Keratinocyte (primary cell): ENCODE results near the gene TVP23C. TPM values are rescaled to one million over a fixed set of nuclear protein-coding genes. Genes with fewer than 3 reads are reported as not detected.

ENCODE experiments used
- DNase-seq: peaks from one replicate; pipeline ENCODE4 v3.0.0-alpha.2; 2011; ENCODE audit warnings: low read depth, missing footprints, low spot score
- FAIRE-seq: peaks from 2 replicates; lab custom pipeline; 2011; peaks lifted over from hg19 to GRCh38; lab: Jason Lieb, UNC
- H2AFZ ChIP-seq: 2 replicates; pipeline ENCODE4 v1.6.0; 2012; ENCODE audit warnings: low read length, control low read depth, inconsistent platforms; ENCODE audit not compliant: control insufficient read depth
- H3K27ac ChIP-seq: 2 replicates; pipeline ENCODE4 v1.5.1; 2011; ENCODE audit warnings: low read length; ENCODE audit not compliant: control insufficient read depth, insufficient read depth
- H3K27me3 ChIP-seq: 3 replicates; pipeline ENCODE4 v1.6.0; 2011; ENCODE audit warnings: low read length; ENCODE audit not compliant: control insufficient read depth, insufficient read depth; ENCODE audit errors: extremely low read depth
- H3K36me3 ChIP-seq, 2 experiments: 2 replicates in 1 of 2; 3 replicates in 1 of 2; pipeline ENCODE4 v1.5.1; 2011; ENCODE audit warnings: low read length in 2 of 2, mild to moderate bottlenecking in 1 of 2; ENCODE audit not compliant: control insufficient read depth in 2 of 2, insufficient read depth in 2 of 2; ENCODE audit errors: extremely low read depth in 1 of 2
- H3K4me1 ChIP-seq: 3 replicates; pipeline ENCODE4 v1.5.1; 2011; ENCODE audit warnings: low read length; ENCODE audit not compliant: control insufficient read depth, insufficient read depth; ENCODE audit errors: extremely low read depth
- H3K4me2 ChIP-seq: 3 replicates; pipeline ENCODE4 v1.6.0; 2011; ENCODE audit warnings: low read depth, low read length; ENCODE audit not compliant: control insufficient read depth, insufficient read depth; ENCODE audit errors: extremely low read depth
- H3K4me3 ChIP-seq, 3 experiments: fragments of 200-600 bp in 1 of 3; sonication (generic) in 1 of 3; 2 replicates in 2 of 3; 3 replicates in 1 of 3; pipeline ENCODE4 v1.5.1; 2011 to 2016; ENCODE audit warnings: low read length in 3 of 3, mild to moderate bottlenecking in 3 of 3, control low read depth in 2 of 3, inconsistent platforms in 1 of 3, low read depth in 1 of 3, mixed read lengths in 1 of 3, mixed run types in 1 of 3, moderate library complexity in 1 of 3; ENCODE audit not compliant: control insufficient read depth in 2 of 3, insufficient read depth in 2 of 3; ENCODE audit errors: extremely low read depth in 1 of 3
- H3K79me2 ChIP-seq: 2 replicates; pipeline ENCODE4 v1.6.0; 2012; ENCODE audit warnings: low read length; ENCODE audit not compliant: control insufficient read depth, insufficient read depth
- H3K9ac ChIP-seq: 3 replicates; pipeline ENCODE4 v1.6.0; 2011; ENCODE audit warnings: low read length; ENCODE audit not compliant: control insufficient read depth, insufficient read depth; ENCODE audit errors: extremely low read depth
- H3K9me1 ChIP-seq: 3 replicates; pipeline ENCODE4 v1.6.0; 2011; ENCODE audit warnings: low read length; ENCODE audit not compliant: control insufficient read depth, insufficient read depth; ENCODE audit errors: extremely low read depth
- H3K9me3 ChIP-seq: 2 replicates; pipeline ENCODE4 v1.5.1; 2012; ENCODE audit warnings: low read depth, low read length; ENCODE audit not compliant: control insufficient read depth
- H4K20me1 ChIP-seq: 3 replicates; pipeline ENCODE4 v1.6.0; 2011; ENCODE audit warnings: low read length; ENCODE audit not compliant: control insufficient read depth, insufficient read depth; ENCODE audit errors: extremely low read depth
- EZH2 ChIP-seq: IDR thresholded peaks from one replicate; pipeline ENCODE4 v1.6.1; 2012; ENCODE audit warnings: inconsistent platforms, mild to moderate bottlenecking, low read length, moderate library complexity
- dilution Hi-C: fragments of 300-500 bp; cut with MboI; formaldehyde crosslinking; loops from one replicate; pipeline ENCODE4 v1.7.0; 2020; ENCODE audit warnings: low sequenced_read_pairs; ENCODE audit not compliant: extremely low pct_ligation_motif_present
- polyA plus RNA-seq, 5 experiments: library from polyadenylated mRNA; depleted of rRNA in 3 of 5; stranded (reverse) in 3 of 5; stranded (forward) in 1 of 5; unstranded in 1 of 5; fragments of >200 nt; gene quantifications; 1 replicate in 1 of 5; 2 replicates in 3 of 5; 3 replicates in 1 of 5; pipeline versions ENCODE4 v1.2.1 to v1.2.3, GENCODE V29; 2011 to 2012; ENCODE audit warnings: missing spikeins in 2 of 5, low read depth in 1 of 5, low replicate concordance in 1 of 5
- TF ChIP-seq, protein P1 (sequence below), 3 experiments: IDR thresholded peaks in 1 of 3; conservative IDR thresholded peaks in 1 of 3; optimal IDR thresholded peaks in 1 of 3; 2 replicates in 2 of 3; 3 replicates in 1 of 3; pipeline versions ENCODE3 to v1.5.1; 2011; ENCODE audit warnings: low read length in 3 of 3, mild to moderate bottlenecking in 3 of 3, moderate library complexity in 2 of 3, control low read depth in 1 of 3, inconsistent platforms in 1 of 3; ENCODE audit not compliant: insufficient read depth in 2 of 3; ENCODE audit errors: extremely low read depth in 1 of 3

TVP23C gene
- polyA plus RNA-seq, 1 donor (not counting 4 experiments of a cell fraction or from before 2014, with no cell fraction given) = 5.7 TPM

DNA sequence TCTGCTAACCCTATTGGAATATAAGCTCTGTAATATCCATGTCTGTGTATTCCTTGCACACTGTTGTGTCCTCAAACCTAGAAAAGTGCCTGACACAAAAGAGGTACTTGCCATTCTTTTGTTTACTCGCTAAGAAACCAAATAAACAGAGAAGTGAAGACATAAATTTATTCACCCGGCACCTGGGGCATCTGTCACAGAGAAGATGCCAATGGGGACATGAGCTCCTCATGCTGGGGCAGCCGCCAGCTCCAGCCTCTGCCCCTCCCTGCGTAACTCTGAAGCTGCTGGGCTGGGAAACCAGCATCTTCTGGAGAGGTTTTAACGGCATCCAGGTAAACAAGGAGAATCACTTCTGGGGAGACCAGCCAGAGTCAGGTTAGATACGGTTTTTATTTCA is 80.8 kb downstream of the TVP23C start:
- Histone ChIP-seq H3K27ac (no peak overlapping the region), H3K4me2 (no peak overlapping the region), H2AFZ (no peak overlapping the region), H3K9me3 (no peaks in the 10 kb centered on the region), H3K9ac (no peak overlapping the region), H3K79me2 (no peaks in the 10 kb centered on the region), H4K20me1 (no peaks in the 10 kb centered on the region), H3K9me1 (no peaks in the 10 kb centered on the region), H3K36me3 (peaks cover 0 to 2% of the 10 kb centered on the region in 2 experiments), H3K4me3 (no peak overlapping the region), H3K27me3 (no peaks in the 10 kb centered on the region), H3K4me1 (peaks cover 6% of the 10 kb centered on the region)
- FAIRE-seq (no peak), DNase-seq (no peak)
- dilution Hi-C loops = no loop called here
- no peak for TF ChIP-seq EZH2
- TF ChIP-seq, protein P1, sequence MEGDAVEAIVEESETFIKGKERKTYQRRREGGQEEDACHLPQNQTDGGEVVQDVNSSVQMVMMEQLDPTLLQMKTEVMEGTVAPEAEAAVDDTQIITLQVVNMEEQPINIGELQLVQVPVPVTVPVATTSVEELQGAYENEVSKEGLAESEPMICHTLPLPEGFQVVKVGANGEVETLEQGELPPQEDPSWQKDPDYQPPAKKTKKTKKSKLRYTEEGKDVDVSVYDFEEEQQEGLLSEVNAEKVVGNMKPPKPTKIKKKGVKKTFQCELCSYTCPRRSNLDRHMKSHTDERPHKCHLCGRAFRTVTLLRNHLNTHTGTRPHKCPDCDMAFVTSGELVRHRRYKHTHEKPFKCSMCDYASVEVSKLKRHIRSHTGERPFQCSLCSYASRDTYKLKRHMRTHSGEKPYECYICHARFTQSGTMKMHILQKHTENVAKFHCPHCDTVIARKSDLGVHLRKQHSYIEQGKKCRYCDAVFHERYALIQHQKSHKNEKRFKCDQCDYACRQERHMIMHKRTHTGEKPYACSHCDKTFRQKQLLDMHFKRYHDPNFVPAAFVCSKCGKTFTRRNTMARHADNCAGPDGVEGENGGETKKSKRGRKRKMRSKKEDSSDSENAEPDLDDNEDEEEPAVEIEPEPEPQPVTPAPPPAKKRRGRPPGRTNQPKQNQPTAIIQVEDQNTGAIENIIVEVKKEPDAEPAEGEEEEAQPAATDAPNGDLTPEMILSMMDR (optimal IDR thresholded peaks at IDR 0.05 in 1 of 3, IDR thresholded peaks at IDR 0.05 in 1 of 3, conservative IDR thresholded peaks at IDR 0.05 in 1 of 3; ENCODE audit: extremely low read depth in 1 of 3, insufficient read depth in 2 of 3, low read length in 3 of 3) = no peak

DNA sequence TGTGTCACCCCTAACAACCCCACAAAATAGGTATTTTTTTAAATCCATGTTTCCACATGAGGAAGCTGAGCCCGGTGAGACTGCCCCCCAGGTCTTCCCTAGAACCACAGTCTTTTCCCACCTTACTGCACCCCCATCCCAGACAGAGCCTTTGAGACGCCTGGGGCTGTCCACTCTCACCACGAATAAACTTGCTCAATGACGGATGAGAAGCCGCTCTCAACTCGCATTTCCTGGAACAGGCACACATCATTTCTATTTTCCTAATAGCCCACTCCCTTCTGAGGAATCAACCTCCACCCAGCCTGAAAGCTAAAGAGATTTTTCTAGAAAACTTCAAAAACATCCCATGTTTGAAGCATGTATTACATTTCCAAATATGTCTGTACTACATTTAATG is 81.8 kb downstream of the TVP23C start:
- peaks cover 0 to 2% of the 10 kb centered on the region in 2 experiments for H3K36me3 ChIP-seq
- H2AFZ ChIP-seq = no peak overlapping the region
- no peak overlapping the region for H3K9ac ChIP-seq
- no peaks in the 10 kb centered on the region for H3K9me1 ChIP-seq
- H3K4me3 ChIP-seq = no peak overlapping the region
- TF ChIP-seq, protein P1 (optimal IDR thresholded peaks at IDR 0.05 in 1 of 3, IDR thresholded peaks at IDR 0.05 in 1 of 3, conservative IDR thresholded peaks at IDR 0.05 in 1 of 3; ENCODE audit: extremely low read depth in 1 of 3, insufficient read depth in 2 of 3, low read length in 3 of 3) = no peak
- TF ChIP-seq EZH2 = no peak
- no peak overlapping the region for H3K4me2 ChIP-seq
- dilution Hi-C loops = no loop called here
- DNase-seq = no peak
- H3K9me3 ChIP-seq = no peaks in the 10 kb centered on the region
- H3K27me3 ChIP-seq = no peaks in the 10 kb centered on the region
- no peaks in the 10 kb centered on the region for H4K20me1 ChIP-seq
- no peak overlapping the region for H3K27ac ChIP-seq
- H3K79me2 ChIP-seq = no peaks in the 10 kb centered on the region
- H3K4me1 ChIP-seq = peaks cover 6% of the 10 kb centered on the region
- FAIRE-seq = no peak
